ENCODE measurements around the gene PLA2G4A.

DNA sequence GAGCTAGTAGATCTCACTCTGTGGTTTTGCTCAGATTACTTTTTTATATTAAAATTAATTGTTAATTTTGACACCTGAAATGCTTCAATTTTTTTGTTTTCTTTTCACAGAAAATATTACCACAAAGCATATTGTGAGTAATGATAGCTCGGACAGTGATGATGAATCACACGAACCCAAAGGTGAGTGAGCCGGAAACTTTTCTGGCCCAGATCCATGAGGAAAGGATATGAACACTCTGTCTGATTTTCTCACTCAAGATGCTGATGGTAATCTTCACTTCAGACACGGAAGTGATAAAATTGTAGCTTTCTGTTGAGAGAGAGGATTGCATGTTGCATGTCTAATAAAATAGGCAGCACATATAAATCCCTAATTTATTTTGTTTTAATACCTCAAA is 121.8 kb downstream of the PLA2G4A start:
- TF ChIP-seq CTCF (conservative IDR thresholded peaks at IDR 0.05; ENCODE audit: low read length) (no peak), EZH2phosphoT487 (IDR thresholded peaks at IDR 0.05; ENCODE audit: borderline replicate concordance) (no peak)

Data from Loucy (cell line).